ENCODE data around the gene FAM193B. TPM values are rescaled to one million over a fixed set of nuclear protein-coding genes. Genes with fewer than 3 reads are reported as not detected.

FAM193B gene
- polyA plus RNA-seq, 3 donors, result 1.6 to 216 (median 1.9) TPM

- no peak overlapping the region for H3K4me3 ChIP-seq (replicated peaks in 1 of 3; ENCODE audit: low read depth in 2 of 3, low read length in 3 of 3)
- H3K4me2 ChIP-seq (replicated peaks; ENCODE audit: extremely low read depth, low read length, poor library complexity, severe bottlenecking), result no peak overlapping the region
- H3K9me3 ChIP-seq (replicated peaks in 1 of 2; ENCODE audit: control insufficient read depth in 1 of 2, insufficient read depth in 1 of 2, low read length in 2 of 2), result no peaks in the 10 kb centered on the region
- no peaks in the 10 kb centered on the region for H3K79me2 ChIP-seq (ENCODE audit: insufficient read depth, low read length)
- no peaks in the 10 kb centered on the region for H3K9me3 Mint-ChIP-seq
- H3K4me1 ChIP-seq (ENCODE audit: control insufficient read depth in 1 of 2, insufficient read depth in 2 of 2, low read length in 2 of 2), result no peaks in the 10 kb centered on the region
- H3K36me3 Mint-ChIP-seq, result peaks cover 50 to 62% of the 10 kb centered on the region in 2 donors
- H2AFZ ChIP-seq (ENCODE audit: insufficient read depth, low read depth, low read length, poor library complexity, severe bottlenecking), result no peak overlapping the region
- H3K36me3 ChIP-seq (replicated peaks in 1 of 2; ENCODE audit: control insufficient read depth in 1 of 2, insufficient read depth in 2 of 2, low read length in 2 of 2), result peaks cover 88 to 97% of the 10 kb centered on the region in 2 donors
- H4K20me1 ChIP-seq (ENCODE audit: insufficient read depth, low read length), result peaks cover 70% of the 10 kb centered on the region
- WGBS (ENCODE audit: insufficient coverage), result 96% methylated on average over 13 of the region's 27 CpGs
- no peaks in the 10 kb centered on the region for H3K27me3 ChIP-seq (ENCODE audit: control insufficient read depth in 2 of 2, insufficient read depth in 2 of 2, low read length in 2 of 2)
- H3K27ac ChIP-seq (ENCODE audit: low read depth in 1 of 2, low read length in 2 of 2), result no peak overlapping the region
- intact Hi-C loops (cut with micrococcal nuclease), result no loop called here
- H3K4me1 Mint-ChIP-seq, result peaks cover 3% of the 10 kb centered on the region
- peak overlapping the region in 4 of 7 donors; percentile 12 to 41 (median 36) for H3K27ac Mint-ChIP-seq
- no peak overlapping the region for H3K4me3 Mint-ChIP-seq
- no peak for TF ChIP-seq CTCF (IDR thresholded peaks at IDR 0.05)
- no peak overlapping the region for H3K9ac ChIP-seq (ENCODE audit: insufficient read depth, low read length, poor library complexity, severe bottlenecking)
- H3K27me3 Mint-ChIP-seq (ENCODE audit: low read depth in 3 of 3), result peaks cover 0 to 3% (median 0%) of the 10 kb centered on the region in 3 donors
- DNase-seq, result no peak
Observed at GRCh38 chr5:177531209-177531940, 23.0 kb downstream of the FAM193B start.

GRCh38 chr5:177530638-177531037 is 23.7 kb downstream of the FAM193B start:
- no peak for TF ChIP-seq CTCF (IDR thresholded peaks at IDR 0.05)
- peaks cover 0 to 3% (median 0%) of the 10 kb centered on the region in 3 donors for H3K27me3 Mint-ChIP-seq (ENCODE audit: low read depth in 3 of 3)
- Histone ChIP-seq H2AFZ (ENCODE audit: insufficient read depth, low read depth, low read length, poor library complexity, severe bottlenecking) (no peak overlapping the region), H3K4me3 (replicated peaks in 1 of 3; ENCODE audit: low read depth in 2 of 3, low read length in 3 of 3) (no peak overlapping the region), H3K4me2 (replicated peaks; ENCODE audit: extremely low read depth, low read length, poor library complexity, severe bottlenecking) (no peak overlapping the region), H3K9ac (ENCODE audit: insufficient read depth, low read length, poor library complexity, severe bottlenecking) (no peak overlapping the region), H3K9me3 (replicated peaks in 1 of 2; ENCODE audit: control insufficient read depth in 1 of 2, insufficient read depth in 1 of 2, low read length in 2 of 2) (no peaks in the 10 kb centered on the region), H3K4me1 (ENCODE audit: control insufficient read depth in 1 of 2, insufficient read depth in 2 of 2, low read length in 2 of 2) (no peaks in the 10 kb centered on the region), H3K36me3 (replicated peaks in 1 of 2; ENCODE audit: control insufficient read depth in 1 of 2, insufficient read depth in 2 of 2, low read length in 2 of 2) (peaks cover 89 to 97% of the 10 kb centered on the region in 2 donors), H3K27me3 (ENCODE audit: control insufficient read depth in 2 of 2, insufficient read depth in 2 of 2, low read length in 2 of 2) (no peaks in the 10 kb centered on the region), H4K20me1 (ENCODE audit: insufficient read depth, low read length) (peaks cover 71% of the 10 kb centered on the region), H3K27ac (ENCODE audit: low read depth in 1 of 2, low read length in 2 of 2) (no peak overlapping the region), H3K79me2 (ENCODE audit: insufficient read depth, low read length) (no peaks in the 10 kb centered on the region)
- DNase-seq, result no peak
- intact Hi-C loops (cut with micrococcal nuclease), result no loop called here
- H3K4me3 Mint-ChIP-seq, result no peak overlapping the region
- WGBS (ENCODE audit: insufficient coverage), result 98% methylated on average over 3 of the region's 3 CpGs
- H3K9me3 Mint-ChIP-seq, result no peaks in the 10 kb centered on the region
- peaks cover 47 to 56% of the 10 kb centered on the region in 2 donors for H3K36me3 Mint-ChIP-seq
- peaks cover 3% of the 10 kb centered on the region for H3K4me1 Mint-ChIP-seq
- peak overlapping the region in 2 of 7 donors; percentile 12 to 34 for H3K27ac Mint-ChIP-seq

All from CD14-positive monocyte (primary cell).